ENCODE data around the gene TPI1.
A peak's percentile ranks its signal among the peaks of the same experiment; 100 is the strongest.

- TF ChIP-seq, protein P1, sequence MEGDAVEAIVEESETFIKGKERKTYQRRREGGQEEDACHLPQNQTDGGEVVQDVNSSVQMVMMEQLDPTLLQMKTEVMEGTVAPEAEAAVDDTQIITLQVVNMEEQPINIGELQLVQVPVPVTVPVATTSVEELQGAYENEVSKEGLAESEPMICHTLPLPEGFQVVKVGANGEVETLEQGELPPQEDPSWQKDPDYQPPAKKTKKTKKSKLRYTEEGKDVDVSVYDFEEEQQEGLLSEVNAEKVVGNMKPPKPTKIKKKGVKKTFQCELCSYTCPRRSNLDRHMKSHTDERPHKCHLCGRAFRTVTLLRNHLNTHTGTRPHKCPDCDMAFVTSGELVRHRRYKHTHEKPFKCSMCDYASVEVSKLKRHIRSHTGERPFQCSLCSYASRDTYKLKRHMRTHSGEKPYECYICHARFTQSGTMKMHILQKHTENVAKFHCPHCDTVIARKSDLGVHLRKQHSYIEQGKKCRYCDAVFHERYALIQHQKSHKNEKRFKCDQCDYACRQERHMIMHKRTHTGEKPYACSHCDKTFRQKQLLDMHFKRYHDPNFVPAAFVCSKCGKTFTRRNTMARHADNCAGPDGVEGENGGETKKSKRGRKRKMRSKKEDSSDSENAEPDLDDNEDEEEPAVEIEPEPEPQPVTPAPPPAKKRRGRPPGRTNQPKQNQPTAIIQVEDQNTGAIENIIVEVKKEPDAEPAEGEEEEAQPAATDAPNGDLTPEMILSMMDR (IDR thresholded peaks at IDR 0.05; ENCODE audit: insufficient read depth, low read depth, low read length), result peak; percentile 72
- no peak for TF ChIP-seq EZH2 (IDR thresholded peaks at IDR 0.05; ENCODE audit: insufficient read depth, low read length)
These were observed 5.0 kb downstream of the TPI1 start for GRCh38 chr12:6872073-6873048.

All from astrocyte (in vitro differentiated cells and primary cell).